Activated CD4-positive, alpha-beta T cell treated with anti-CD3 and anti-CD28 coated beads, Interleukin-2, amount 10 ng/mL, durations not matched to agents 7 days and 5 days (primary cell): Measurements from ENCODE around the gene NME5. TPM values are rescaled to one million over a fixed set of nuclear protein-coding genes. Genes with fewer than 3 reads are reported as not detected.
"Not testable (repeated sequence)": the region's sequence is repeated elsewhere in the genome, so short reads cannot be mapped to it uniquely, and the experiment has no call there.

Source experiments
- CTCF ChIA-PET: fragments of 350-600 bp; sonication (Branson Sonifier 250); formaldehyde crosslinking; loops from one replicate; lab custom pipeline; 2021; ENCODE audit warnings: antibody characterized with exemption; lab: Charles Lee
- POLR2A ChIA-PET: fragments of 350-600 bp; sonication (Branson Sonifier 250); formaldehyde crosslinking; loops from one replicate; lab custom pipeline; 2021; ENCODE audit warnings: antibody characterized with exemption; lab: Charles Lee
- DNase-seq: peaks from one replicate; pipeline ENCODE4 v3.0.0-alpha.2; 2020
- H3K27ac Mint-ChIP-seq: one replicate; pipeline ENCODE4 v1.8.0; 2021; ENCODE audit warnings: mild to moderate bottlenecking, moderate library complexity, mixed read lengths
- H3K27me3 Mint-ChIP-seq: one replicate; pipeline ENCODE4 v1.8.0; 2021; ENCODE audit warnings: mixed read lengths
- H3K36me3 Mint-ChIP-seq: one replicate; pipeline ENCODE4 v1.8.0; 2021; ENCODE audit warnings: low read depth, mixed read lengths
- H3K4me1 Mint-ChIP-seq: one replicate; pipeline ENCODE4 v1.8.0; 2021; ENCODE audit warnings: mixed read lengths
- H3K4me3 Mint-ChIP-seq: one replicate; pipeline ENCODE4 v1.8.0; 2021; ENCODE audit warnings: mild to moderate bottlenecking, moderate library complexity, mixed read lengths
- H3K9me3 Mint-ChIP-seq: one replicate; pipeline ENCODE4 v1.8.0; 2021; ENCODE audit warnings: mixed read lengths
- total RNA-seq, 2 experiments: library from RNA; stranded (reverse); gene quantifications; one replicate each; pipeline ENCODE4 v1.2.3, GENCODE V29; 2021

The NME5 gene
- total RNA-seq, 2 experiments from 2014 or later: not detected

DNA sequence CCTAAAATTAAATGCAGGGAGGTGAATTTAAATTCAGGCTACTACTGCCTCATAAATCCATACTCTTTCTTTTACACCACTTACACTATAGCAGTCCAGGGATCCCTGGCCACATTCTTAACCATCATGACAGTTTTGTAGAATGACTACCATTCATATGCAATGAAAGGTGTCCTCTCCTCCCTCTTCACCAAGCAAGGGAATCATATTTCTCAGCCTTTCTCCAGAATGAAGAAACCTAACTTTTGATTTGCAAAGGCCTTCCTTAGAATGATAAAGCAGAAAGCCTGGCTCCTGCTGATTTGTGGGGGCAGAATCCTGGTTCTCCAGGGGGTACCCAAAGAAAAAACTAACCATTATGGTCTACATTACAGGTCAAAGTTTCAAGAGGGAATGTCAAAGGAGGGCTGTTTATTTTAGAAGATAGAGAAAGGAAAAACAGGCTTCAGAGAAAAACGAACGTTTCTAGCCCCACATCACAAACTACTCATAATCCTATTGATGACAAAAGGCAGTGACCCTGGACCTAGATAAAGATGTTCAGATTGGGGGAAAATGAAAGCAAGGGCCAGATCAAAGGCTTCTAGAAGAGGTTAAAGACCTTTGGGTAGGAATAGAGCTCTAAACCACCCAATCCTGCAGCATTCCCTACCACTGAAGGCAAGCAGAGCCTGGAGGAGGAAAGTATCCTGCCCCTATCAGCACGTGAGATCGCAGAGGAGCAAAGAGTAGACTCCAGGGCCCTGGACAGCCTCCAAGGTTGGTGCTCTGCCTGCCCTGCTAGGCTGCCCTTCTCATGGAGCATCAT is 43.9 kb downstream of the NME5 start:
- Mint-ChIP-seq H3K9me3 (no peaks in the 10 kb centered on the region), H3K27ac (no peak overlapping the region), H3K27me3 (peaks cover 5% of the 10 kb centered on the region), H3K36me3 (no peaks in the 10 kb centered on the region), H3K4me3 (no peak overlapping the region), H3K4me1 (peaks cover 31% of the 10 kb centered on the region)
- ChIA-PET CTCF (interaction anchor here (1.2 kb wide), 1 partner anchor 13 kb away, joined by 5 read pairs; no protein-coding TSS in a partner anchor), POLR2A (no interaction called here)
- DNase-seq: no peak

- peaks cover 31% of the 10 kb centered on the region for H3K4me1 Mint-ChIP-seq
- ChIA-PET CTCF (interaction anchor here (1.1 kb wide), 1 partner anchor 11 kb away, joined by 3 read pairs; no protein-coding TSS in a partner anchor), POLR2A (no interaction called here)
Observed at GRCh38 chr5:138093036-138093435, 46.2 kb downstream of the NME5 start.

DNA sequence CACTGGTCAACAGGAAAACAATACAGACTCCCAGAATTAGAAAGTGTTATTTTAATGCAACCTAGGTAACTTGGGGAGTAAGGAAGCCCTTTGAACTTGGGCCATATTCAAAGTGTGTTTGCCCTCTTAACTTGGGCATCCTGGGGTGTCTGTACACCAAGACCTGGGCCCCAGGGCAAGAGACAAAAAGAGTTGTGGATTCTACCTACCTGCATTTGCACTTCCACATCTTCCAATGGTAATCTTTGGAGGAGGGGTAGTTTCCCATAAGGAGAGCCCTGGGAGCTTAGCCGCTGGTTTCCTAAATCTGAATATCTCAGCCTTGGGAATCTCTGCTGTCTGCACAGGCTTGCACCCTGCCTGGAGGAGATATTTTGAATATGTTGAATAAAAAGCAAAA is 46.9 kb downstream of the NME5 start:
- no peak for DNase-seq
- no peak overlapping the region for H3K4me3 Mint-ChIP-seq

More at GRCh38 chr5:138093036-138093435, 46.2 kb downstream of the NME5 start:
- Mint-ChIP-seq H3K4me3 (no peak overlapping the region), H3K27ac (no peak overlapping the region), H3K36me3 (no peaks in the 10 kb centered on the region), H3K27me3 (peaks cover 2% of the 10 kb centered on the region), H3K9me3 (no peaks in the 10 kb centered on the region)
- no peak for DNase-seq

DNA sequence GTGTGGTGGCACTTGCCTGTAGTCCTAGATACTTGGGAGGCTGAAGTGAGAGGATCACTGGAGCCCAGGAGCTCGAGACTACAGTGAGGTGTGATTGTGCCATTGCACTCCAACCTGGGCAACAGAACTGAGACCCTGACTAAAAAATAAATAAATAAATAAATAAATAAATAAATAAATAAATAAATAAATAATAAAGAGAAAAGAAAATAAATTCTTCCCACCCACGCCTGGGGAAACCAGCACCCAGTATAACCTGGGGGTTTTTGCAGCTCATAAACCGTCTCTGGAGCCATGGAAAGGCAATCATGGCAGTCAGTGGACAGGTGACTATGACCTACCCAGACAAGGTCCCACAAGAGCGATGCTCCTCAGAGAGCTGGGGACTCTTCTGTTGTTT is 47.5 kb downstream of the NME5 start:
- Mint-ChIP-seq H3K9me3 (no peaks in the 10 kb centered on the region), H3K27me3 (peaks cover 2% of the 10 kb centered on the region), H3K4me1 (peaks cover 23% of the 10 kb centered on the region), H3K36me3 (no peaks in the 10 kb centered on the region), H3K27ac (no peak overlapping the region), H3K4me3 (no peak overlapping the region)
- CTCF ChIA-PET: interaction anchor here (1.0 to 2.4 kb wide), 4 partner anchors 12 to 18 kb away, joined by 3 to 6 read pairs (median 4); no protein-coding TSS in a partner anchor
- POLR2A ChIA-PET: no interaction called here
- DNase-seq: no peak

More for the DNA sequence above, 46.9 kb downstream of the NME5 start:
- H3K36me3 Mint-ChIP-seq: no peaks in the 10 kb centered on the region
- ChIA-PET CTCF (interaction anchor here (1.0 to 1.4 kb wide), 4 partner anchors 10 to 17 kb away, joined by 3 to 4 read pairs (median 3); no protein-coding TSS in a partner anchor), POLR2A (no interaction called here)
- no peak overlapping the region for H3K27ac Mint-ChIP-seq
- H3K4me1 Mint-ChIP-seq: peaks cover 29% of the 10 kb centered on the region
- no peaks in the 10 kb centered on the region for H3K9me3 Mint-ChIP-seq
- H3K27me3 Mint-ChIP-seq: peaks cover 2% of the 10 kb centered on the region

GRCh38 chr5:138083702-138084101 is 55.5 kb downstream of the NME5 start, which contains the start of gene WNT8A:
Gene WNT8A (plus strand): TSS chr5:138084033. CDS start chr5:138084128, 95 bp downstream.
- no peak for DNase-seq
- no peaks in the 10 kb centered on the region for H3K36me3 Mint-ChIP-seq
- no peak within 1 kb of the TSS for H3K27ac Mint-ChIP-seq
- H3K9me3 Mint-ChIP-seq: no peaks in the 10 kb centered on the region
- peaks cover 18% of the 10 kb centered on the region for H3K4me1 Mint-ChIP-seq
- H3K4me3 Mint-ChIP-seq: no peak within 1 kb of the TSS
- ChIA-PET CTCF (interaction anchor here (0.5 to 3.4 kb wide), 5 partner anchors 22 to 442 kb away, joined by 3 to 28 read pairs (median 3); no protein-coding TSS in a partner anchor), POLR2A (no interaction called here)
- no peaks in the 10 kb centered on the region for H3K27me3 Mint-ChIP-seq

DNA sequence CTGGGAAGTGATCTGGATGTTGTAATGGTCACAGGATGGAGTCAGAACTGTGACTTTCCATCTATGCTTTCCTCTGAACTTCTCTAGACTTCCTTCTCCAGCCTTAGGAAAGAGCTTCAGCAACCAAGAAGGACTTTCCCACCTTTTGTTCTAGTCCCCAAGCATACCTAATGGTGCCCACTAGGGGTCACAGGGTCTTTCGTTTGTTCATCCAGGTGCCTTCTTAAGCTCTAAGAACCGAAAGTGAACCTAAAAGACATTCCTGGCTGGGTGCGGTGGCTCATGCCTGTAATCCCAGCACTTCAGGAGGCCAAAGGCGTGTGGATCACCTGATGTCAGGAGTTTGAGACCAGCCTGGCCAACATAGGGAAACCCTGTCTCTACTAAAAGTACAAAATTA is 57.2 kb downstream of the NME5 start:
- no peak for DNase-seq
- H3K4me3 Mint-ChIP-seq: no peak overlapping the region
- ChIA-PET CTCF (interaction anchor here (0.5 to 3.4 kb wide), 9 partner anchors 8 to 1781 kb away, joined by 3 to 28 read pairs (median 5); no protein-coding TSS in a partner anchor), POLR2A (interaction anchor here (0.9 kb wide), 1 partner anchor 9 kb away, joined by 3 read pairs; no protein-coding TSS in a partner anchor)
- no peaks in the 10 kb centered on the region for H3K27me3 Mint-ChIP-seq
- peaks cover 18% of the 10 kb centered on the region for H3K4me1 Mint-ChIP-seq
- no peaks in the 10 kb centered on the region for H3K9me3 Mint-ChIP-seq
- H3K27ac Mint-ChIP-seq: no peak overlapping the region
- H3K36me3 Mint-ChIP-seq: no peaks in the 10 kb centered on the region

DNA sequence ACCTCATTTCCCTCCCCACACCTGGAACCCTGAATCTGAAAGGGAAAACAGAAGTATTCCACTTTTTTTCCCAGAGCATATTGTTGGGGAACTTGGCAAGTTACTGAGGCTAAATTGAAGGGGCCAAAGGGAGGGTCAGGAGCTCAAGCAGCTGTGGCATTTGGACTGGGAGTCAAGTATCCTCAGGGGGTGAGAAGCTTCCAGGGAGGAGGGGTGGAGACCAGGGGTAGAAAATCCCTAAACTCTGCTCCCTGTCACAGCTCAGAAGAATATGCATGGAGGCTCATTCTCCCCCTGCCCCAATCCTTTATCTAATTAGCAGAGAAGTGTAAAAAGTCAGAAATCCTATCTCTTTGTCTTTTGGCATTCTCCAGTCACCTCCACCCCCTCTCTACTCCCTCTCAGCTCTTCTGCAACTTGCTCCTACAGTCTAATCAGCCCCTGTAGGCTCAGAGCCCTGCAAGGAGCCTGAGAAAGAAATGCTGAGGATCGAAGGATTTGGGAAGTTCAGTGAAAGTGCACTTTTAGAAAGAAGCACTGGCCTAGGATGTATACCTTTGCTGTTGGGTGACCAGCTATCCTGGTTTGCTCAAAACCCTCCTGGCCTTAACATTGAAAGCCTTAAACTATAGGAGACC is 61.1 kb downstream of the NME5 start:
- Mint-ChIP-seq H3K27ac (no peak overlapping the region), H3K9me3 (no peaks in the 10 kb centered on the region), H3K36me3 (no peaks in the 10 kb centered on the region), H3K27me3 (no peaks in the 10 kb centered on the region), H3K4me3 (no peak overlapping the region), H3K4me1 (peaks cover 18% of the 10 kb centered on the region)
- ChIA-PET POLR2A (no interaction called here), CTCF (interaction anchor here (0.8 to 4.3 kb wide), 9 partner anchors 10 to 299 kb away, joined by 3 to 30 read pairs (median 4); no protein-coding TSS in a partner anchor)
- DNase-seq: no peak

- Mint-ChIP-seq H3K4me1 (peaks cover 17% of the 10 kb centered on the region), H3K27ac (no peak overlapping the region), H3K4me3 (no peak overlapping the region), H3K36me3 (no peaks in the 10 kb centered on the region), H3K27me3 (no peaks in the 10 kb centered on the region), H3K9me3 (no peaks in the 10 kb centered on the region)
- ChIA-PET POLR2A (no interaction called here), CTCF (interaction anchor here (0.6 to 4.3 kb wide), 8 partner anchors 11 to 66 kb away, joined by 3 to 30 read pairs (median 6); no protein-coding TSS in a partner anchor)
- peak; percentile 56 for DNase-seq
Observed at GRCh38 chr5:138077064-138077696, 62.0 kb downstream of the NME5 start.

GRCh38 chr5:138070026-138070425 is 69.2 kb downstream of the NME5 start:
- H3K27me3 Mint-ChIP-seq, DNase-seq, POLR2A ChIA-PET, H3K36me3 Mint-ChIP-seq, H3K4me3 Mint-ChIP-seq, H3K9me3 Mint-ChIP-seq, H3K27ac Mint-ChIP-seq: not testable (repeated sequence)
- H3K4me1 Mint-ChIP-seq: peaks cover 11% of the 10 kb centered on the region
- CTCF ChIA-PET: interaction anchor here (1.1 to 3.3 kb wide), 5 partner anchors 11 to 291 kb away, joined by 3 to 28 read pairs (median 7); partner anchors contain the start of gene FAM13B

DNA sequence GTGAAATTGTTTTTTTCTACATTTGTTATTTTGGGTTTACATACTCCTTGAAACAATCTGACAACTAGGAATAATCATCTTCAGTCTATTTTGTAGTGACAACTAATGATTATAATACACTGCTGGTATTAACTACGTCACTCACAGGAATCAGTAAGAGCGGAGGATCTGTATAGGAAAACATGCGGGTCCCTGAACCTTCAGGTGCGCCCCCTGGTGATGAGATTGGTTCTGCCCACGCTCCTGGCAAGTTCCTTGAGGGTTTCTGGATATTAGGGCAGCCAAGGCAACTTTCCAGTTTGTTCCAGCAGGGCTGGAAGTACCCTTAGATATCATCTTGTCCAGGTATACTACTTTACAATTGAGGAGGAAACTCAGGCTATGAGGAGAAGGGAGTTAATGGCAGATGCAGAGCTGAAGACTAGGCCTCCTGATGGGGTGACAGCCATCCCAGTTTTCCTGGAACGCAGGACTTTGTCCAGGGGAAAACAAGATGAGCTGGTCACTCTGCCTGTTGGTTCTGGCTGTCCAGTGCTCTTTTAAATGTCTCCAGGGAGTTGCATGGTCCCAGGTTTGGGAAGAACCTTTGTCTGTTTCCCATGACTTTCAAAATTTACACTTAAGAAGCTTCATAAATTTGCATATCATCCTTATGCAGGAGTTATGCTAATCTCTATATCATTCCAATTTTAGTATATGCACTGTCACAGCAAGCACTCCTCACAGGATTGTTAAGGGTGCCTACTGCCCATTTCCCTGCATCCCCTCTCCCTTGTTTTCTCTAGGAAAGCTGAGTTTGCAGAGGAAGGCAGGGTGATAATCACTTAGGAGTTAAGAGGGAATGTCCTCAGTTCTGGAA is 70.3 kb downstream of the NME5 start:
- no peaks in the 10 kb centered on the region for H3K9me3 Mint-ChIP-seq
- H3K27ac Mint-ChIP-seq: no peak overlapping the region
- ChIA-PET CTCF (interaction anchor here (0.8 to 3.3 kb wide), 9 partner anchors 12 to 290 kb away, joined by 3 to 28 read pairs (median 4); partner anchors contain the start of gene FAM13B), POLR2A (interaction anchor here (0.6 to 0.9 kb wide), 2 partner anchors 27 to 32 kb away, joined by 3 read pairs; no protein-coding TSS in a partner anchor)
- H3K4me3 Mint-ChIP-seq: no peak overlapping the region
- H3K36me3 Mint-ChIP-seq: no peaks in the 10 kb centered on the region
- peak; percentile 70 for DNase-seq
- H3K4me1 Mint-ChIP-seq: peaks cover 11% of the 10 kb centered on the region
- H3K27me3 Mint-ChIP-seq: no peaks in the 10 kb centered on the region

GRCh38 chr5:138067945-138068344 is 71.3 kb downstream of the NME5 start:
- ChIA-PET CTCF (interaction anchor here (0.7 to 3.3 kb wide), 7 partner anchors 11 to 434 kb away, joined by 3 to 28 read pairs (median 3); partner anchors contain the start of gene FAM13B), POLR2A (no interaction called here)
- H3K27me3 Mint-ChIP-seq: no peaks in the 10 kb centered on the region
- no peaks in the 10 kb centered on the region for H3K9me3 Mint-ChIP-seq
- DNase-seq: no peak
- H3K36me3 Mint-ChIP-seq: no peaks in the 10 kb centered on the region
- H3K4me1 Mint-ChIP-seq: peaks cover 11% of the 10 kb centered on the region
- no peak overlapping the region for H3K27ac Mint-ChIP-seq
- no peak overlapping the region for H3K4me3 Mint-ChIP-seq
